Activated T-helper 1 cell treated with anti-CD3 and anti-CD28 coated beads, Interleukin-2, amount 50 U/mL, for 16 hours (primary cell): ENCODE data around the gene BCHE.

Experiments
- DNase-seq, 2 donors: peaks; one replicate each; pipeline ENCODE4 v3.0.0-alpha.2; 2020; ENCODE audit warnings: low read depth in 1 of 2, low spot score in 1 of 2

Gene BCHE

DNA sequence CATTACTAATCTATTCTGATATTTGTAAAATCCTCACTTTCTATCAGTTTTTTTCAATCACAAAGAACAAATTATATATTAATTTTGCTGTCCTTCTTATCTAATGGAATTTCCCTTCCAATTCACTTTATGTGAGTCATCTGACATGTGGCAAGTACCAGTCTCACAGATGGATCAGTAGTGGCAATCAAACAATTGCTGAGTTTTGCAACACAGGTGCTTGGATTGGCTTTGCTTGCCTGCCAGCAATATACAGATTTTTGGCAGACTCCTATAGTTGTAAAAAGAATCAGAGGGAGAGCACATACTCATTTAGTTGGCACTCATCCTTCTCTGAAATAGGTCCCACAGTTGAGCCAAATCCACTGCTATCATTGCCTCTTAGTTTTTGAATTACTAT lies 83.7 kb downstream of the BCHE start:
- DNase-seq, result no peak

DNA sequence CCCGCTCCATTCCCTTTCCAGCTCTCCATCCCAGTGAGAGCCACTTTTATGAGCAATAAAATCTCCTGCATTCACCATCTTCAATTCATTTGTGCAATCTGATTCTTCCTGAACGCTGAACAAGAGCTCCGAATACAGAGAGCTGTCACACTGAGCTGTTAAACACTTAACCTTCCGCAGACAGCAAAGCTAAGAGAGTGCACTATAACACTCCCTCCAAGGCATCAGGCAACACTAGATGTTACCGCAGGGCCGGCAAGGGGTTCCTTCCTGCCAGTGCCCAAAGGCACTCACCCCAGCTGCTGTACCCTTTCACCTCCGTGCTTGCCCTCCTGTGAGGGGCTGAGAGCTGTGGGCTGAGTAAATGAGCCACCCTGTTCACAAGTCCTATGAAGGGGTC lies 85.6 kb downstream of the BCHE start:
- no peak for DNase-seq

DNA sequence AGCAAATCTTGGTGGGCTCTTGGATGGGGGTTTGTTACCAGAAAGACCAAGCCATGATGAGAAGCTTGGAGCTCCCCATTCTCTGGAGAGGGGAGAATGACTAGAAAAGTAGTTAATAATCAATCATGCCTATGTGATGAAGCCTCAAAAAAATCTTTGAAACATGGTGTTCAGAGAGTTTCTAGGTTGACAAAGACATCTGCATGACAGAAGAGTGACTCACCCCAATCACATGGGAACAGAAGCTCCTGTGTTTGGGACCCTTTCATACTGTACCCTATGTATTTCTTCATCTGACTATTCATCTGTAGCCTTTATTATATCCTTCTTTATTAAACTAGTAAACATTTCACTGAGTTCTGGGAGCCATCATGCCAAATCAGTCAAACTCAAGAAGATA lies 87.4 kb downstream of the BCHE start:
- DNase-seq, result no peak

DNA sequence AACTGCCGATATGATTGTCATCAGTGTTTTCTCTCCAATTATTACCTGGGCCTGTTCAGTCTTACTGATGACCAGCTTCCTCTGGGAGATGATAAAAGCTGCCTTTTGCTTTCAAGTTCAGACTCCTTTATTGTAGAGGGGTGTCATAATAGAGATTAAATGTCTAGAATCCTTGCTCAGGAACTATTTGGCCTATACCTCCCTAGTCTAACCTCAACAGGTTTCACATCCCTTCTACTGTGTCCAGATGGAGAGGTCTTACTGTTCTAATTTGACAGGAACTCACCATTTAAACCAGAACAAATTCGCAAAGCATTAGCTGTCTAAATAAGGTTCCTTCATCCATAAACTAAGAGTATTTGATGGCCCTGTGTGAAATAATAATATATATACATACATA lies 88.0 kb downstream of the BCHE start:
- DNase-seq, result no peak

DNA sequence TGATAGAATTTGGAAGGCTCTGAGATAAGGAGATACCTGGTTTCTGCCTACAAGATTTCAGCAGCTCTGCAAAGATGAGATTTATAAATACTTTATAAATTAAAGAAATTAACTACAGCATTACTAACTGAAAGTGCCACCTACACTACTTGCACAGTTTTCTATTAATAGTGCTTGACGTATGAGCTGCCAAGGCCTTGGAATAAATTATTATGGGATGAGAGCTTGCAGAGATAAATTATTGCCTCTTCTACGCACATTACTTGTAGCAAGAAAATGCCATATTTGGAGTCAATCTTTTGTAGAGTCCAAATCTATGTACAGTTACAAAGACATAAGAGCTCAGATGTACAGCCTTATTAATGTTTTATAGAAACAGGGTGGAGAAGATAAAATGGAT lies 89.1 kb downstream of the BCHE start:
- DNase-seq, result no peak

DNA sequence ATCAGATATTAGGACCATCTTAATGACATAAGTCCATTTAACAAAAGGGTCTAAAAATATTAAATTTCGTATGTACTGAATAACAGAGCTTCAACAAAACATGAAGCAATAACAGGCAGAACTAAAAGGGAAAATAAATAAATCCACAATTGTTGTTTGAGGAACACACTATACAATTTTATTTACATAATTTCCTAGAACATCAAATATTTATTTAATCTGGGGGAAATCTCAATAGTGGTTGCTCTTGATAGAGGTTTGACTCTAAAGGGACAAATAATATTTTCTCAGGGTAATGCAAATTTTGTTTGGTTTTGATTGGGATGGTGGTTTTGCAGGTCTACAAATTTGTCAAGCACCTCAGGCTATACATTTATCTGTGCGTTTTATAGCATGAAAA lies 90.3 kb downstream of the BCHE start:
- no peak for DNase-seq

DNA sequence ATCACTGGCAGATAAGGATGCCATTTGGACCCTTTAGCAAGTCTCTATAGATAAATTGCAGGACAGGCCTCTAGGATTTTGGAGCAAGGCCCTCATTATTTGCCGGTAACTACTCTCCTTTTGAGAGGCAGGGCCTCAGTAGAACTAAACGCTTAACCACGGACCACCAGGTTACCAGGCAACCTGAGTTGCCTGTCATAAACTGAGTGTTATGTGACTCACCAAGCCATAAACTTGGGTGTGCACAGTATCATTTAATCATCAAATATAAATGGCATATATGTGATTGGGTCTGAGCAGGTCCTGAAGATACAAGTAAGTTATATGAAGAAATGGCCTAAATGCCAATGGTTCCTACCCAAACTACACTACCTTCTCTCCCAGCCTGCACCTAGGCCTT lies 93.2 kb downstream of the BCHE start:
- DNase-seq, result no peak

DNA sequence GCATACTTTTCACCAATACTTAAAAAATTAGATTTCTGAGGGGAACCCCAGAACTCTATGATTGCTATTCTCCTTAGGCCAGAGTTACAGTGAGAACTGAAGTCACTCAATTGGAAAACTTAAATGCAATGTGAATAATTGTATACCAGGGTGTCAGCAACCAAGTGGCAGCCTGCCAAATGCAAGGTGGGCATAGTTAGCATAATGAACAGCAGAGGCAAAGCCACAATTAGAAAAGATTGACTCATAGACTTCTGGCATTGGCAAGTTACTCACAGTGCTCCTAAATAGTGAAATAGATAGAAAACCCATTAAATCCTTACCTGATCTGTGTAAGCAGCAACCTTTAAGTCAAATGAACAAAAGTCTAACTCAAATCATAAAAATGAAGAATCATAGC lies 94.9 kb downstream of the BCHE start:
- DNase-seq, result no peak

DNA sequence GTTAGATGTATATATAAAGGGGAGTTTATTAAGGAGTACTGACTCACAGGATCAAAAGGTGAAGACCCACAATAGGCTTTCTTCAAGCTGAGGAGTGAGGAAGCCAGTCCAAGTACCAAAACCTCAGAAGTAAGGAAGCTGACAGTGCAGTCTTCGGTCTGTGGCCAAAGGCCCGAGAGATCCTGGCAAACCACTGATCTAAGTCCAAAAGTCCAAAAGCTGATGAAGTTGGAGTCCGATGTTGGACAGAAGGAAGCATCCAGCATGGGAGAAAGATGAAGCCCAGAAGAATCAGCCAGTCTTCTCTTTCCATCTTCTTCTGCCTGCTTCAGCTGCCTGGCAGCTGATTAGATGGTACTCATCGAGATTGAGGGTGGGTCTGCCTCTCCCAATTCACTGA lies 107.5 kb downstream of the BCHE start:
- no peak for DNase-seq

DNA sequence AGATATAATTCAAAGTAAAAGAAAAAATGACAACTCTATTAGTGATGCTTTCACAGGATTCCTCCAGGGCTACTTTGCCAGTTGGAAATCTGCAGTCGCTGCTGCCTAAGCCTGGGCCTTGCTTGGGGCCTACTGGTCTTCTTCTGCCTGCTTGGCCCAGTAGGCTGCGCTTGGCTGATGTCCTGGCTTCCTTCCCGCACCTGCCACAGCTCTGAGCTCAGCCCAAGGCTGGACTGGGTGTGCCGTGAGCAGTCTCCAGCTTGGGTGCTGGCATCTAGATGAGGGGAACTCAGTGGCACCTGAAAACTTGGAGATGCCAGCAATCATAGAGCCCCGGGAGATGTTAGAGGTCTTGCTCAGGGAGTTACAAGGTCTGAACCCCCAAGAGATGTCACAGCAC lies 108.3 kb downstream of the BCHE start:
- no peak for DNase-seq

DNA sequence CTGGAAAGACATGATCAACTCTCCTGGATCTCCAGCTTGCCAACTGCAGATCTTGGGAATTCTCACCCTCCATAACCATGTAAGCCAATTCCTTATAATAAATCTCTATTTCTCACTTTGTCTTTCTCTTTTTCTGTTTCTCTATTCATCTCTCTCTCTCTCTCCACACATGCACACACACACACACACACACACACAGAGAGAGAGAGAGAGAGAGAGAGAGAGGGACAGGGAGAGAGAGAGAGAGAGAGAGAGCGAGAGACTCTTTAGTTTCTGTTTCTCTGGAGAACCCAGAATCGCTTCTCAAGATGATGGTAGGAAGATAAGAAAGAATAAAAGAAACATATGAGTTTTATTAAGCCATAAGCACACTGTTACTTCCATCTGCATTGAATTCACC lies 111.9 kb downstream of the BCHE start:
- no peak for DNase-seq
